PC-3 (cell line): ENCODE data around the gene ICAM2. TPM values are rescaled to one million over a fixed set of nuclear protein-coding genes. Genes with fewer than 3 reads are reported as not detected.

Experiments used
- ATAC-seq: fragments of 200-7000 bp; cut with Tn5 transposase; 2 replicates; pipeline ENCODE4 v1.9.1; 2020; ENCODE audit warnings: mild to moderate bottlenecking, moderate library complexity
- BruUV-seq: library from RNA; stranded (reverse); fragments of 400-500 nt; replicated peaks from 2 replicates; lab custom pipeline; 2021; lab: Mats Ljungman, UMichigan
- CTCF ChIA-PET: fragments of 300-600 bp; sonication (Branson Sonifier 250); formaldehyde crosslinking; loops from one replicate; lab custom pipeline; 2022; ENCODE audit warnings: antibody characterized with exemption; lab: Charles Lee
- POLR2A ChIA-PET: fragments of 300-600 bp; sonication (Branson Sonifier 250); formaldehyde crosslinking; loops from one replicate; lab custom pipeline; 2022; ENCODE audit warnings: antibody characterized with exemption; ENCODE audit not compliant: unreplicated experiment; lab: Charles Lee
- DNase-seq: peaks from one replicate; pipeline ENCODE4 v3.0.0-alpha.2; 2015
- H2AFZ ChIP-seq: fragments of 300-600 bp; sonication (generic); 2 replicates; pipeline ENCODE4 v1.6.0; 2016; ENCODE audit warnings: antibody characterized with exemption, low read length
- H3F3A ChIP-seq: fragments of 300-600 bp; sonication (generic); one replicate; pipeline ENCODE4 v1.6.0; 2017; ENCODE audit warnings: antibody characterized with exemption, low read length, control low read depth, mild to moderate bottlenecking; ENCODE audit not compliant: unreplicated experiment
- H3K27ac ChIP-seq: fragments of 300-600 bp; sonication (generic); 2 replicates; pipeline ENCODE4 v1.5.1; 2016; ENCODE audit warnings: mild to moderate bottlenecking, low read length
- H3K27me3 ChIP-seq: fragments of 300-600 bp; sonication (generic); 2 replicates; pipeline ENCODE4 v1.6.1; 2016; ENCODE audit warnings: low read length, mixed read lengths
- H3K36me3 ChIP-seq: fragments of 300-600 bp; sonication (generic); 2 replicates; pipeline ENCODE4 v1.6.1; 2016; ENCODE audit warnings: low read depth, mixed run types, low read length, mixed read lengths
- H3K4me1 ChIP-seq: fragments of 300-600 bp; sonication (generic); 2 replicates; pipeline ENCODE4 v1.5.1; 2016; ENCODE audit warnings: low read length; ENCODE audit not compliant: insufficient read depth
- H3K4me2 ChIP-seq: fragments of 300-600 bp; sonication (generic); 2 replicates; pipeline ENCODE4 v1.6.0; 2016; ENCODE audit warnings: low read length
- H3K4me3 ChIP-seq: fragments of 300-600 bp; sonication (generic); 2 replicates; pipeline ENCODE4 v1.5.1; 2016; ENCODE audit warnings: mild to moderate bottlenecking, low read length, mixed read lengths
- H3K79me2 ChIP-seq: fragments of 300-600 bp; sonication (generic); 2 replicates; pipeline ENCODE4 v1.6.1; 2017; ENCODE audit warnings: low read length, mixed read lengths
- H3K9ac ChIP-seq: fragments of 300-600 bp; sonication (generic); 2 replicates; pipeline ENCODE4 v1.6.0; 2016; ENCODE audit warnings: mild to moderate bottlenecking, low read length
- H3K9me2 ChIP-seq: fragments of 300-600 bp; sonication (generic); replicated peaks from 2 replicates; pipeline ENCODE4 v1.6.1; 2016; ENCODE audit warnings: mixed run types, low read length, mixed read lengths
- H3K9me3 ChIP-seq: fragments of 300-600 bp; sonication (generic); 2 replicates; pipeline ENCODE4 v1.6.1; 2016; ENCODE audit warnings: low read length, mixed read lengths
- H4K20me1 ChIP-seq: fragments of 300-600 bp; sonication (generic); 2 replicates; pipeline ENCODE4 v1.6.1; 2016; ENCODE audit warnings: low read length, mixed read lengths
- EZH2 ChIP-seq: fragments of 300-600 bp; sonication (generic); IDR thresholded peaks from one replicate; pipeline ENCODE4 v1.6.1; 2017; ENCODE audit warnings: antibody characterized with exemption, mild to moderate bottlenecking, low read length; ENCODE audit not compliant: unreplicated experiment
- EZH2phosphoT487 ChIP-seq: fragments of 300-600 bp; sonication (generic); IDR thresholded peaks from 2 replicates; pipeline ENCODE4 v1.6.1; 2018; ENCODE audit warnings: mild to moderate bottlenecking, antibody characterized with exemption, low read length, borderline replicate concordance
- intact Hi-C: fragments of 100-400 bp; cut with micrococcal nuclease; formaldehyde crosslinking; loops from 2 replicates; pipeline ENCODE4 v1.9.0; 2023
- total RNA-seq: library from RNA; depleted of rRNA; stranded (reverse); fragments of >200 nt; gene quantifications from 2 replicates; pipeline ENCODE4 v1.2.3, GENCODE V29; 2014
- TF ChIP-seq, protein P1 (sequence below): fragments of 300-600 bp; sonication (generic); conservative IDR thresholded peaks from 2 replicates; pipeline ENCODE4 v1.5.1; 2017; ENCODE audit warnings: antibody characterized with exemption, low read depth, mild to moderate bottlenecking, low read length

Gene ICAM2
- total RNA-seq, 1 experiment from 2014 or later: not detected

DNA sequence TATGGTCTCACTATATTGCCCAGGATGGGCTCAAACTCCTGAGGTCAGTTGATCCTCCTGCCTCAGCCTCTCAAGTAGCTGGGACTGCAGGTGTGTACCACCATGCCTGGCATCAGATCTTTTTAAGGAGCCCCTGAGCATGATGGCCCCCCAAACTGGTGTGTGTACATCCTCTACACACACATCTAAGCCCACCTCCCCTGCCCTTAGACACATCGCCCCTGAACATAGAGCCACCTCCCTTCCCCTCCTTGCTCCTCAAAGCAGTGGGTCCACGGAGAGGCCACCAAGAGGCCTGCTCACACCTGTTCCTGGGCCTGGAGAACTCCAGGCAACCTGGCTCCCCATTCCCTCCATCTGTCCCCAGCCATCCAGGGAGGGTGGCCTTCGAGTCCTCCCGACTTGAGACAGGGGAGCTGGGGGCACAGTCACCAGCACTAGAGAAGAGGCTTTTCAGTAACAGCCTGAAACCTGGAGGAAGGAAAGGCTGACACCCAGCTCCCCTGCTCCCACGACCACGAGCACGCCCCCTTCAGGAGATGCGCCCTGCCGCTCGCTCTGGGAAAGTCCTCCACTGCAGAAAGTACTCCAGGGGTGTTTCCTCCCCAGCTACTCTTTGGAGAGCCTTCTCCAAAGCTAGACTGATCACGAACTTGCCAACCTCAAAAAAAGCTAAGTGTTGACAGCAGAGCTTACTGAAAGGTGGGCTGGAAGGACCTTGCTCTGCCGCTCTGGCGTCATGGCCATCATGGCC lies 34.9 kb downstream of the ICAM2 start:
- no peak overlapping the region for H3K27ac ChIP-seq
- H4K20me1 ChIP-seq: no peaks in the 10 kb centered on the region
- no peaks in the 10 kb centered on the region for H3F3A ChIP-seq
- TF ChIP-seq, protein P1, sequence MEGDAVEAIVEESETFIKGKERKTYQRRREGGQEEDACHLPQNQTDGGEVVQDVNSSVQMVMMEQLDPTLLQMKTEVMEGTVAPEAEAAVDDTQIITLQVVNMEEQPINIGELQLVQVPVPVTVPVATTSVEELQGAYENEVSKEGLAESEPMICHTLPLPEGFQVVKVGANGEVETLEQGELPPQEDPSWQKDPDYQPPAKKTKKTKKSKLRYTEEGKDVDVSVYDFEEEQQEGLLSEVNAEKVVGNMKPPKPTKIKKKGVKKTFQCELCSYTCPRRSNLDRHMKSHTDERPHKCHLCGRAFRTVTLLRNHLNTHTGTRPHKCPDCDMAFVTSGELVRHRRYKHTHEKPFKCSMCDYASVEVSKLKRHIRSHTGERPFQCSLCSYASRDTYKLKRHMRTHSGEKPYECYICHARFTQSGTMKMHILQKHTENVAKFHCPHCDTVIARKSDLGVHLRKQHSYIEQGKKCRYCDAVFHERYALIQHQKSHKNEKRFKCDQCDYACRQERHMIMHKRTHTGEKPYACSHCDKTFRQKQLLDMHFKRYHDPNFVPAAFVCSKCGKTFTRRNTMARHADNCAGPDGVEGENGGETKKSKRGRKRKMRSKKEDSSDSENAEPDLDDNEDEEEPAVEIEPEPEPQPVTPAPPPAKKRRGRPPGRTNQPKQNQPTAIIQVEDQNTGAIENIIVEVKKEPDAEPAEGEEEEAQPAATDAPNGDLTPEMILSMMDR: 0 out of 2 replicates have a peak, but pooled peaks have one; percentile 27
- TF ChIP-seq EZH2phosphoT487: no peak
- TF ChIP-seq EZH2: no peak
- H2AFZ ChIP-seq: 0 out of 2 replicates have a peak overlapping the region, but pooled peaks have one; percentile 11
- no peak overlapping the region for H3K9ac ChIP-seq
- POLR2A ChIA-PET: interaction anchor here (0.6 kb wide), 2 partner anchors 13 to 1117 kb away, joined by 4 read pairs; partner anchors contain the start of gene PRR29
- H3K9me3 ChIP-seq: no peaks in the 10 kb centered on the region
- peak overlapping the region; percentile 48; the same call in 1 of the 2 replicates for H3K4me2 ChIP-seq
- intact Hi-C loops: no loop called here
- BruUV-seq: no TSS peak
- peaks cover 12% of the 10 kb centered on the region for H3K4me1 ChIP-seq
- no peak for DNase-seq
- H3K4me3 ChIP-seq: no peak overlapping the region
- H3K79me2 ChIP-seq: no peaks in the 10 kb centered on the region
- no peaks in the 10 kb centered on the region for H3K9me2 ChIP-seq
- no peak for ATAC-seq
- no peaks in the 10 kb centered on the region for H3K27me3 ChIP-seq
- CTCF ChIA-PET: interaction anchor here (0.8 to 1.3 kb wide), 2 partner anchors 39 to 67 kb away, joined by 3 read pairs; partner anchors contain the start of gene GH1
- H3K36me3 ChIP-seq: no peaks in the 10 kb centered on the region

DNA sequence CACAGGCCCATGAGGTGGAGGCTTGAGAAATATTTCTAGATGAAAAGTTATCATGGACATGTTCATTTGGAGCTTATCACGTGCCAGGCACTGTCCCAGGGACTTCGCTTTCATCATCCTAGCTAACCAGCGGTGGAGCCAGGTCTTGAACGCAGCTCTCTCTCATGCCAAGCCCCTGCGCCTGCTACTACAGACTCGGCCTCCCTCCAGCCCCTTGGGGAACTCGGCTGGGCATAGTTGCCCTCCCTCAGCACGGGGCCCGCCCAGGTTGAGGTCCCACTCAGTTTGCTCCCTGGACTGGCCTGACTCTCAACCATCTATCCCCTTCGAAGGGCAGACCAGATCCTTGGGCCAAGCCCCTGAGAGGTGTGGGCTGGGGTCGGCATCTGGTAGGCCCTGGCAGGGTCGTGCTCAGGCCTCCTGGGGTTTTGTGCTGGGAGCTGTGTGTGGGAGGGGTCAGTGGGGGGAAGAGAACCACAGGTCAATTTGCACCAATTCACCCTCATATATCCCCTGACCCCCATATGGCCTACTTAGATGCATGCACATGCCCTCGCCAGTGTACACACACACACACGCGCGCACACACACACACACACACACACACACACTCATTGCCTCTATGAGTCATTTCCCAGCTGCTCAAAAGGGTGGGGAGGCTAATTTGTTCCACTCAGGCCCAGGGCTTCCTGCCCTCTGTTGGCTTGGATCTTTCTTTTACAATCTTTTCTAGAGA lies 35.6 kb downstream of the ICAM2 start:
- Histone ChIP-seq H3K9ac (no peak overlapping the region), H2AFZ (0 out of 2 replicates have a peak overlapping the region, but pooled peaks have one; percentile 11), H3K36me3 (no peaks in the 10 kb centered on the region), H4K20me1 (no peaks in the 10 kb centered on the region), H3K4me3 (no peak overlapping the region), H3K27me3 (no peaks in the 10 kb centered on the region), H3F3A (no peaks in the 10 kb centered on the region), H3K27ac (no peak overlapping the region), H3K9me2 (no peaks in the 10 kb centered on the region), H3K4me2 (peak overlapping the region; percentile 48; the same call in 1 of the 2 replicates), H3K4me1 (peaks cover 12% of the 10 kb centered on the region), H3K79me2 (no peaks in the 10 kb centered on the region), H3K9me3 (no peaks in the 10 kb centered on the region)
- no peak for TF ChIP-seq EZH2
- TF ChIP-seq EZH2phosphoT487: no peak
- TF ChIP-seq, protein P1: no peak
- BruUV-seq: no TSS peak
- DNase-seq (peak; percentile 87), ATAC-seq (peak; percentile 92)
- intact Hi-C loops: loop anchor here (1.0 kb wide), 1 partner anchor 11 kb away; no protein-coding TSS in a partner anchor
- ChIA-PET CTCF (interaction anchor here (1.3 kb wide), 1 partner anchor 66 kb away, joined by 3 read pairs; the partner anchor contains the start of gene GH1), POLR2A (interaction anchor here (0.6 kb wide), 3 partner anchors 14 to 113 kb away, joined by 3 to 4 read pairs (median 4); partner anchors contain the start of gene PRR29)
